Ovary (tissue), 9 donors: Measurements from ENCODE around the gene FUT6. TPM values are rescaled to one million over a fixed set of nuclear protein-coding genes. Genes with fewer than 3 reads are reported as not detected.
"Not testable (repeated sequence)": the region's sequence is repeated elsewhere in the genome, so short reads cannot be mapped to it uniquely, and the experiment has no call there.

Experiments used
- DNase-seq, 5 donors: peaks; one replicate each; pipeline ENCODE4 v3.0.0-alpha.2; 2019 to 2020
- H3K27ac ChIP-seq, 2 donors: fragments of 200-600 bp; one replicate each; pipeline versions ENCODE4 v1.5.1 to v1.8.0; 2019 to 2022
- H3K27me3 ChIP-seq: fragments of 200-600 bp; one replicate; pipeline ENCODE4 v1.8.0; 2022
- H3K36me3 ChIP-seq: fragments of 200-600 bp; sonication (generic); one replicate; pipeline ENCODE4 v1.5.1; 2019
- H3K4me1 ChIP-seq: one replicate; pipeline ENCODE4 v1.8.1; 2013; ENCODE audit warnings: mild to moderate bottlenecking, moderate library complexity; ENCODE audit not compliant: insufficient read depth
- H3K4me3 ChIP-seq: fragments of 200-600 bp; sonication (generic); one replicate; pipeline ENCODE4 v1.5.1; 2017
- H3K9me3 ChIP-seq, 2 donors: fragments of 200-600 bp in 1 of 2; sonication (generic) in 1 of 2; one replicate each; pipeline versions ENCODE4 v1.5.1 to v1.8.1; 2013 to 2019; ENCODE audit warnings: mild to moderate bottlenecking in 1 of 2, moderate library complexity in 1 of 2
- EP300 ChIP-seq: sonication (generic); formaldehyde crosslinking; IDR thresholded peaks from one replicate; pipeline ENCODE4 v1.6.1; 2017; ENCODE audit warnings: antibody characterized with exemption
- POLR2A ChIP-seq: fragments of 450-650 bp; IDR thresholded peaks from one replicate; pipeline ENCODE4 v1.6.1; 2017; ENCODE audit warnings: antibody characterized with exemption, mild to moderate bottlenecking, moderate library complexity
- WGBS, 3 donors: extraction: QIAGEN DNeasy Blood & Tissue Kit in 1 of 3; methylation state at CpG; one replicate each; pipeline versions ENCODE4 v1.1.5 to v1.1.7; 2013 to 2017; 5-methylcytosine and 5-hydroxymethylcytosine counted together
- intact Hi-C, 4 donors: fragments of 100-400 bp; cut with DNase I; formaldehyde crosslinking; loops; one replicate each; pipeline versions ENCODE4 v1.11.0 to v1.15.1; 2022 to 2023
- polyA plus RNA-seq, 2 donors: library from polyadenylated mRNA; stranded (reverse); fragments of 200-250 nt in 1 of 2; fragments of 350-450 nt in 1 of 2; fragmentation: Illumina TruSeq in 1 of 2; extraction: RNeasy Lipid Tissue Mini Kit (QIAGEN cat#74804) in 1 of 2; gene quantifications; one replicate each; pipeline ENCODE4 v1.2.3, GENCODE V29; 2013 to 2014
- total RNA-seq, 7 donors: library from RNA; depleted of rRNA in 2 of 7; stranded (reverse); fragments of >200 nt in 2 of 7; fragmentation: NEBNext Ultra II Directional in 3 of 7; extraction: Animal tissue kit (Norgen Biotek cat#: 25700) in 3 of 7; gene quantifications; one replicate each; pipeline versions ENCODE4 v1.1.0 to v1.2.4, GENCODE V29; 2016 to 2023
- TF ChIP-seq, protein P1 (sequence below), 3 donors: fragments of 450-650 bp in 2 of 3; fragments of 200-600 bp in 1 of 3; IDR thresholded peaks; one replicate each; pipeline versions ENCODE4 v1.5.1 to v1.8.0; 2016 to 2022; ENCODE audit warnings: antibody characterized with exemption in 3 of 3, mild to moderate bottlenecking in 1 of 3
- donor health status: DM: no; HTN: no; CAD: no; lungs with moderate emphysema.
- donor health status: DM: no; HTN: no; CAD: no.
- donor health status: Bipolar disorder and iron deficiency.
- donor health status: DM: yes; HTN: yes; CAD: no.
- donor health status: DM: no; HTN: no; CAD: no.
- donor health status: DM: yes; HTN: yes; CAD: no.

FUT6 gene
- total and polyA plus RNA-seq, 9 donors = 0.11 to 2.6 (median 0.38) TPM; not detected in 5

DNA sequence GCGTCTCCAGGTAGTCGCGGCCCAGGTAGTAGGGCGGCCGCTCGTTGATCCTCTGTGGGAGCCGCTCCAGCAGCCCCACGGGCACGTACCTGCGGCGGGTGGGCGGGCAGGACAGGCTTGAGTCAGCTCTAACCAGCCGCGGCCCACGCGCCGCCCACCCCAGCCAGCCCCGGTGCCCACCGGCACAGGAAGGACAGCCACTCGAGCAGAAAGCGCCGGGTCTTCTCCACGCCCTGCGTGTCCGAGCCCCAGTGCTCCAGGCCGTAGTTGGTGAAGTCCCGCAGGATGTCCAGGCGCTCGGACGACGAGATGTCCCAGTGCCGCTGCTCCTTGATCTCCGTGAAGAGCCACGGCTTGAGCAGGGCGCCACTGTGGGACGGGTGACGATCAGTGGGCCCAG is 54.1 kb downstream of the FUT6 start:
- WGBS, 3 donors = 88 to 89% (median 89%) methylated on average over 37 of the region's 37 CpGs

DNA sequence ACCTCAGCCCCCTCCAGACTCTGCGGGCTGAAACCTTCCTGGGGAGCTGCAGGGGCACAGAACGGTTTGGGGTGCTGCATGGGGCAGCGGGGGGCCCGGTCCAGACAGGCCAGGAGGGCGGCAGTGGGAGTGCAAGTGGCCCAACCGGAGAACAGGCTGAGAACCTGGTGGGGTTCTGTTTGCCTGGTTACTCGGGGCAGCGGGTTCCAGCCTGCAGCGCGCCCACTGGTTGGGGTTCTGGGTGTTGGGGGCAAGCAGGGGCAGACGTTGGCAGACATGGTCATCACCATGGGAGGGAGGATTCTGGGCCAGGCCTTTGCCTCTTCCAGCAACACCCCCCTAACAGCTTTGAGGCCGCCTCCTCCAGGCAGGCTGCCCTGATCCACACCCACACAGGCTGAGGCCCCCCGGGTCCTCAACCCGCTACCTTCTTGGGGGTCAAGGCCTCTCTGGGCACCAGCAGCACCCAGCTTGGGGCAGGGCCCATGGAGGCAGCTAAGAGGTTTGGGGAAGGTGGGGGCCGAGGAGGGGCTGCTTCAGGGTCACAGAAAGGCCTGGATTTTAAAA is 54.8 kb downstream of the FUT6 start, which contains the start of gene PRR22:
PRR22 (minus strand) TSS at position 166 of the 567 bp plus-strand sequence; CDS start at position 80, 86 bp downstream.
- H3K27ac ChIP-seq = no peak within 1 kb of the TSS
- WGBS, 3 donors = 84 to 89% (median 84%) methylated on average over 15 of the region's 15 CpGs
- intact Hi-C loops = loop anchor here in 1 of 4 donors (10.0 kb wide), 1 partner anchor 240 kb away; no protein-coding TSS in a partner anchor
- TF ChIP-seq, protein P1, sequence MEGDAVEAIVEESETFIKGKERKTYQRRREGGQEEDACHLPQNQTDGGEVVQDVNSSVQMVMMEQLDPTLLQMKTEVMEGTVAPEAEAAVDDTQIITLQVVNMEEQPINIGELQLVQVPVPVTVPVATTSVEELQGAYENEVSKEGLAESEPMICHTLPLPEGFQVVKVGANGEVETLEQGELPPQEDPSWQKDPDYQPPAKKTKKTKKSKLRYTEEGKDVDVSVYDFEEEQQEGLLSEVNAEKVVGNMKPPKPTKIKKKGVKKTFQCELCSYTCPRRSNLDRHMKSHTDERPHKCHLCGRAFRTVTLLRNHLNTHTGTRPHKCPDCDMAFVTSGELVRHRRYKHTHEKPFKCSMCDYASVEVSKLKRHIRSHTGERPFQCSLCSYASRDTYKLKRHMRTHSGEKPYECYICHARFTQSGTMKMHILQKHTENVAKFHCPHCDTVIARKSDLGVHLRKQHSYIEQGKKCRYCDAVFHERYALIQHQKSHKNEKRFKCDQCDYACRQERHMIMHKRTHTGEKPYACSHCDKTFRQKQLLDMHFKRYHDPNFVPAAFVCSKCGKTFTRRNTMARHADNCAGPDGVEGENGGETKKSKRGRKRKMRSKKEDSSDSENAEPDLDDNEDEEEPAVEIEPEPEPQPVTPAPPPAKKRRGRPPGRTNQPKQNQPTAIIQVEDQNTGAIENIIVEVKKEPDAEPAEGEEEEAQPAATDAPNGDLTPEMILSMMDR (IDR thresholded peaks at IDR 0.05) = no peak
- no peak for TF ChIP-seq POLR2A
- no peak for TF ChIP-seq EP300
- no peaks in the 10 kb centered on the region for H3K27me3 ChIP-seq
- H3K4me1 ChIP-seq = no peaks in the 10 kb centered on the region
- DNase-seq = no peak
- H3K9me3 ChIP-seq = no peaks in the 10 kb centered on the region
- peaks cover 2% of the 10 kb centered on the region for H3K36me3 ChIP-seq
- H3K4me3 ChIP-seq = no peak within 1 kb of the TSS

More for the DNA sequence above, 54.1 kb downstream of the FUT6 start:
- Histone ChIP-seq H3K9me3 (no peaks in the 10 kb centered on the region), H3K4me1 (no peaks in the 10 kb centered on the region), H3K27me3 (no peaks in the 10 kb centered on the region), H3K4me3 (no peak overlapping the region), H3K36me3 (peaks cover 2% of the 10 kb centered on the region), H3K27ac (no peak overlapping the region)
- TF ChIP-seq EP300 (no peak), POLR2A (no peak)
- TF ChIP-seq, protein P1 (IDR thresholded peaks at IDR 0.05) = no peak
- intact Hi-C loops = loop anchor here in 1 of 4 donors (10.0 kb wide), 1 partner anchor 239 kb away; no protein-coding TSS in a partner anchor
- DNase-seq = peak in 1 of 5 donors; percentile 18

DNA sequence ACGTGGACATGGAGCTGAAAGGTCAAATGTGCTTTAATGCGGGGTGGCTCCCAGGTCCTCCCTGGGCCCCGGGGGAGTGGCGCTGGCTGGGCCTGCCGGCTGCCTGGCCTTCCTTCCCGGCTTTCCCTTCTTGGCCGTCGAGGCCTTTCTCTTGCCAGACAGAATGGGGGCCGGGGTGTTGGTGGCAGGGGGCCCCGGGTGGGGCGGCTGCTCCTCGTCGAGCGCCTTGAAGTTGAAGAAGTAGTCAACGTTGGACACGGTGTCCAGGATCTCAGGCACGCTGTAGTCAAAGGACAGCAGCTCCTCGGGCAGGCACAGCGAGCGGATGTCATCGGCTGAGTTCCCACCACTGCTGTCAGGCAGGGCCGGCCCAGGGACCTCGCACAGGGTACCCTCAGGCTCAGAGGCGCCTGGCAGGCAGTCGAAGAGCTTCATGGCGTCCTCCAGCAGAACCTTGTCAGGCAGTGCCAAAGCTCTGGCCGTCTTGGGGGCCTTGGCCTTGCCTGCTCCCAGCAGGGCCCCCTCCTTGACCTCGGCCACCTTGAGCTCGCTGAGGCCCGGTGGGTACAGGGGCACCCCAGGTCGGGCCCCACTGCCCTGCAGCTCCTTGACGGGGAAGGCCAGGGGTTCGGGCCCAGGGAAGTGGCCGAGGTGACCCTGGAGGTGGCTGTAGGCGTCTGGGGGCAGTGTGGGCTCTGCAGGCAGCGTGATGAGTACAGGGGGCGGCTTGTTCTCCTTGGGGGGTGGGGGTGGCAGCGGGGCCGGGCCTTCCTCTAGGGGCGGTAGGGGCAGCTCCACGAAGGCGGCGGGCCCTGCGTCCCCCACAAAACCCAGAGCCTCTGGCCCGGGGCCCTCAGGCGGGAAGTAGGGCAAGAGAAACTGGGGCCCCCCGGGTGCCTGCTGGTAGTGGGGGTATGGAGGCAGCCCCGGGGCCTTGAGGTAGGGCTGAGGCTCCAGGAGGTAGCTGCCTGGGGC is 56.3 kb downstream of the FUT6 start:
- intact Hi-C loops = loop anchor here in 1 of 4 donors (10.0 kb wide), 1 partner anchor 242 kb away; no protein-coding TSS in a partner anchor

DNA sequence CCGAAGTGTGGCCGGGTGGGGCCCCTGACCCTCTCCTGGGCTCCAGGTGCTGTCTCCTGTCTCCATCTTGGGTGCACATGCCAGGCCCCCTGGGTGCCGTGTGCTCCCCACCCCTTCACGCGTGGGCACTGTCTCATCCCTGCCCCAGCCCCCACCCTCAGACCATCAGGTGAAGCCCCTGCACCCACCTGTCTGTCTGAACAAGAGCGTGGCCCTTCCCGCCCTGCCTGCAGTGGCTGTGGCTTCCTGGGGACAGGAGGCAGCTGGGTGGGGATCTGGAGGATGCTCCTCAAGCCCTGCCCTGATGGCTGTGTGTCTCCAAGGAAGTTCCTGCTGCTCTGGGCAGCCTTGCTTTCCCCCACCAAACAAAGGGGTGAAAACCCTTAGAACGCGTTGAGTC is 57.2 kb downstream of the FUT6 start:
- no peaks in the 10 kb centered on the region for H3K36me3 ChIP-seq
- no peak overlapping the region for H3K27ac ChIP-seq
- H3K9me3 ChIP-seq = no peaks in the 10 kb centered on the region
- H3K4me1 ChIP-seq = no peaks in the 10 kb centered on the region
- WGBS, 3 donors = 70 to 79% (median 72%) methylated on average over 9 of the region's 9 CpGs
- intact Hi-C loops = loop anchor here in 1 of 4 donors (10.0 kb wide), 1 partner anchor 242 kb away; no protein-coding TSS in a partner anchor
- TF ChIP-seq, protein P1 (IDR thresholded peaks at IDR 0.05) = no peak
- DNase-seq = no peak
- no peak overlapping the region for H3K4me3 ChIP-seq
- H3K27me3 ChIP-seq = no peaks in the 10 kb centered on the region

More for the DNA sequence above, 56.3 kb downstream of the FUT6 start:
- H3K27ac ChIP-seq = no peak overlapping the region
- no peaks in the 10 kb centered on the region for H3K27me3 ChIP-seq
- H3K9me3 ChIP-seq = no peaks in the 10 kb centered on the region
- no peak overlapping the region for H3K4me3 ChIP-seq
- no peaks in the 10 kb centered on the region for H3K36me3 ChIP-seq
- TF ChIP-seq, protein P1 (IDR thresholded peaks at IDR 0.05) = no peak
- TF ChIP-seq POLR2A (no peak), EP300 (no peak)
- peak in 1 of 5 donors; percentile 25 for DNase-seq
- no peaks in the 10 kb centered on the region for H3K4me1 ChIP-seq
- 63 to 67% (median 64%) methylated on average over 45 to 48 of the region's 48 CpGs for WGBS, 3 donors

DNA sequence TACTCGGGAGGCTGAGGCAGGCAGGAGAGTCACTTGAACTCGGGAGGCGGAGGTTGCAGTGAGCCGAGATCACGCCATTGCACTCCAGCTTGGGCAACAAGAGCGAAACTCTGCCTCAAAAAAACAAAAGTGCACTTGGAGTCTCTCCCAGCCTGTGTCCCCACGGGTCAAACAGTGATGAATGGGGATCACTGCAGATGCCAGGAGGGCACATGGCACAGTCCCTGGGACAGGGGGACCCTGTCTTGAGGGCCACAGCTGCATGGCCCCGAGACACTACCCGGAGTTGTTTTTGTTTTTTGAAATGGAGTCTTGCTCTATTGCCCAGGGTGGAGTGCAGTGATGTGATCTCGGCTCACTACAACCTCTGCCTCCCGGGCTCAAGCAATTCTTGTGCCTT is 58.6 kb downstream of the FUT6 start:
- H3K4me3 ChIP-seq, DNase-seq, H3K27me3 ChIP-seq, H3K27ac ChIP-seq, H3K4me1 ChIP-seq, H3K9me3 ChIP-seq, H3K36me3 ChIP-seq: not testable (repeated sequence)
- intact Hi-C loops = loop anchor here in 1 of 4 donors (10.0 kb wide), 1 partner anchor 244 kb away; no protein-coding TSS in a partner anchor
- WGBS, 3 donors = 75 to 88% (median 78%) methylated on average over 11 of the region's 11 CpGs
